Muscle of leg (tissue), 11 donors: Measurements from ENCODE around the gene CD2. TPM values are rescaled to one million over a fixed set of nuclear protein-coding genes. Genes with fewer than 3 reads are reported as not detected.

ENCODE experiments used
- DNase-seq: peaks from one replicate; pipeline ENCODE4 v3.0.0; 2013
- H3K27ac ChIP-seq: one replicate; pipeline ENCODE4 v1.5.1; 2013; ENCODE audit warnings: mild to moderate bottlenecking, low read length, control low read depth
- H3K27me3 ChIP-seq: one replicate; pipeline ENCODE4 v1.6.1; 2013; ENCODE audit warnings: low read length; ENCODE audit not compliant: control insufficient read depth, insufficient read depth
- H3K36me3 ChIP-seq: one replicate; pipeline ENCODE4 v1.6.1; 2013; ENCODE audit warnings: low read length; ENCODE audit not compliant: control insufficient read depth, insufficient read depth
- H3K4me1 ChIP-seq: one replicate; pipeline ENCODE4 v1.6.1; 2013; ENCODE audit warnings: low read length; ENCODE audit not compliant: control insufficient read depth, insufficient read depth
- H3K4me3 ChIP-seq: one replicate; pipeline ENCODE4 v1.5.1; 2013; ENCODE audit warnings: low read length, control low read depth
- H3K9me3 ChIP-seq: replicated peaks from 2 replicates; pipeline ENCODE4 v1.6.1; 2013; ENCODE audit warnings: low read depth, low read length; ENCODE audit not compliant: control insufficient read depth
- WGBS: methylation state at CpG from one replicate; pipeline ENCODE4 v1.1.5; 2013; ENCODE audit warnings: missing lambda C conversion rate; ENCODE audit not compliant: insufficient coverage; 5-methylcytosine and 5-hydroxymethylcytosine counted together
- polyA plus RNA-seq, 8 donors: library from polyadenylated mRNA; unstranded; fragments of 120-200 nt; gene quantifications; one replicate each; pipeline versions ENCODE4 v1.2.1 to v1.2.3, GENCODE V29; 2013; ENCODE audit warnings: inconsistent platforms in 1 of 8, low replicate concordance in 1 of 8; ENCODE audit not compliant: insufficient read length in 8 of 8, insufficient read depth in 1 of 8
- total RNA-seq: library from RNA; stranded (reverse); fragments of 120-200 nt; gene quantifications from one replicate; pipeline ENCODE4 v1.2.4, GENCODE V29; 2013

The CD2 gene
- total and polyA plus RNA-seq, 9 donors = 0.19 to 0.46 (median 0.31) TPM

- DNase-seq = no peak
- Histone ChIP-seq H3K27ac (no peak overlapping the region), H3K36me3 (no peaks in the 10 kb centered on the region), H3K27me3 (no peaks in the 10 kb centered on the region), H3K4me1 (peaks cover 17% of the 10 kb centered on the region), H3K4me3 (no peak overlapping the region), H3K9me3 (peaks cover 2% of the 10 kb centered on the region)
- WGBS = 90% methylated on average over 4 of the region's 4 CpGs
Measured at GRCh38 chr1:116765962-116766361, 11.7 kb downstream of the CD2 start.

- no peaks in the 10 kb centered on the region for H3K36me3 ChIP-seq
- no peaks in the 10 kb centered on the region for H3K27me3 ChIP-seq
- H3K27ac ChIP-seq = no peak overlapping the region
- H3K4me3 ChIP-seq = no peak overlapping the region
- H3K4me1 ChIP-seq = peaks cover 17% of the 10 kb centered on the region
- 100% methylated on average over 2 of the region's 13 CpGs for WGBS
- peak; percentile 62 for DNase-seq
- H3K9me3 ChIP-seq = no peaks in the 10 kb centered on the region
Measured at GRCh38 chr1:116766616-116767469, 12.6 kb downstream of the CD2 start.

GRCh38 chr1:116767782-116768382 lies 13.7 kb downstream of the CD2 start:
- 89% methylated on average over 3 of the region's 5 CpGs for WGBS
- peaks cover 13% of the 10 kb centered on the region for H3K4me1 ChIP-seq
- H3K27me3 ChIP-seq = no peaks in the 10 kb centered on the region
- no peaks in the 10 kb centered on the region for H3K9me3 ChIP-seq
- H3K27ac ChIP-seq = no peak overlapping the region
- DNase-seq = no peak
- no peaks in the 10 kb centered on the region for H3K36me3 ChIP-seq
- H3K4me3 ChIP-seq = no peak overlapping the region

GRCh38 chr1:116768416-116769103 lies 14.3 kb downstream of the CD2 start:
- H3K27ac ChIP-seq = no peak overlapping the region

DNA sequence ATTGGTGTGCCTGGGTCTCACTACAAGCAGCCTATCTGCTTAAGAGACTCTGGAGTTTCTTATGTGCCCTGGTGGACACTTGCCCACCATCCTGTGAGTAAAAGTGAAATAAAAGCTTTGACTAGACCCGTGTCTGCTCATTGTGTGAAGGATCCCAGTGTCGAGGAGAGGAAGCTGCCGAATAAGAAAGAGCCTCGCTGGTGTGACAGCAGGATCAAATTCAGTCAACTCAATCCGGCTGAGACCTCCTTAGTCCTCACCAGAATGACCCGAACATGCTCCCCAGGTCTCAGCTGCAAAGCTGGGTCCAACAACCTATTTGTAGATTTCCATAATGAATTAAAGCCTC lies 14.8 kb downstream of the CD2 start:
- H3K9me3 ChIP-seq = no peaks in the 10 kb centered on the region
- no peaks in the 10 kb centered on the region for H3K36me3 ChIP-seq
- H3K27me3 ChIP-seq = no peaks in the 10 kb centered on the region
- no peak overlapping the region for H3K4me3 ChIP-seq
- peaks cover 1% of the 10 kb centered on the region for H3K4me1 ChIP-seq
- no peak for DNase-seq
- H3K27ac ChIP-seq = no peak overlapping the region
- 50% methylated on average over 5 of the region's 6 CpGs for WGBS

More at GRCh38 chr1:116768416-116769103, 14.3 kb downstream of the CD2 start:
- H3K4me1 ChIP-seq = peaks cover 7% of the 10 kb centered on the region
- no peak for DNase-seq
- WGBS = 87% methylated on average over 13 of the region's 13 CpGs
- H3K4me3 ChIP-seq = no peak overlapping the region
- no peaks in the 10 kb centered on the region for H3K27me3 ChIP-seq
- no peaks in the 10 kb centered on the region for H3K36me3 ChIP-seq
- no peaks in the 10 kb centered on the region for H3K9me3 ChIP-seq

DNA sequence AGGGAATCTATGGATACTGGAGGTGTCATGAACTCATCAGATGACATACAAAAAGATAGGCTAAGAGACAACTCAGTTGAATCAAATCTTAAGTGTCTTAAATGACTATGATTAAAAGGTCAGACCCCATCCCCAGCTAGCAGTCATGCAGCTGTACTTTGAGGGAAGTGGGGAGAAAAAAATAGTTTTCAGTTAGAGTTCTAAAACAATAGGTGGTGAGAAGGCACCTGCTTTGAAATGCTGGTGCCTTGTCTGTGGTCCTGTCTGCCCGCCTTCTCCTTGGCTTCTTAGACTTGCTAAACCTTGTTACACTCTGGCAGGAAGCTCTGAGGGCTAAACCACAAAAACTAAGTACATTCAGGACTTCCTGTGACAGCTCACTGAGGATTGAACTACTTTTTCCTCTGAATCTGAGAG lies 15.3 kb downstream of the CD2 start:
- Histone ChIP-seq H3K4me1 (no peaks in the 10 kb centered on the region), H3K27me3 (no peaks in the 10 kb centered on the region), H3K4me3 (no peak overlapping the region), H3K27ac (no peak overlapping the region), H3K9me3 (no peaks in the 10 kb centered on the region), H3K36me3 (no peaks in the 10 kb centered on the region)
- DNase-seq = no peak
- WGBS = 88% methylated on average over 1 of the region's 1 CpG

DNA sequence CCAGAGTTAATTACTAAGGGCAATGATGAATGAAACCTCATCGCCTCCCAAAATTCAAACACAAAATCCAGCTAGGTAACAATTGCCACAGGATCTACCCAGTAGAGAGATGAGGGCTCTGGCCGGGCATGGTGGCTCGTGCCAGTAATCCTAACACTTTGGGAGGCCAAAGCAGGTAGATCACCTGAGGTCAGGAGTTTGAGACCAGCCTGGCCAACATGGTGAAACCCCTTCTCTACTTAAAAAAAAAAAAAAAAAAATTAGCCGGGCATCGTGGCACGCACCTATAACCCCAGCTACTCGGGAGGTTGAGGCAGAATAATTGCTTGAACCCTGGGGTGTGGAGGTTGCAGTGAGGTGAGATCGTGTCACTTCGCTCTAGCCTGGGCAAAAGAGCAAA lies 15.8 kb downstream of the CD2 start:
- DNase-seq = no peak
- Histone ChIP-seq H3K36me3 (no peaks in the 10 kb centered on the region), H3K4me1 (no peaks in the 10 kb centered on the region), H3K4me3 (no peak overlapping the region), H3K9me3 (no peaks in the 10 kb centered on the region), H3K27ac (no peak overlapping the region), H3K27me3 (no peaks in the 10 kb centered on the region)
- 100% methylated on average over 3 of the region's 9 CpGs for WGBS

GRCh38 chr1:116770625-116771024 lies 16.4 kb downstream of the CD2 start:
- H3K9me3 ChIP-seq = no peaks in the 10 kb centered on the region
- no peaks in the 10 kb centered on the region for H3K27me3 ChIP-seq
- H3K27ac ChIP-seq = no peak overlapping the region
- H3K4me1 ChIP-seq = no peaks in the 10 kb centered on the region
- no peak overlapping the region for H3K4me3 ChIP-seq
- DNase-seq = no peak
- WGBS = 71% methylated on average over 2 of the region's 5 CpGs
- H3K36me3 ChIP-seq = no peaks in the 10 kb centered on the region

DNA sequence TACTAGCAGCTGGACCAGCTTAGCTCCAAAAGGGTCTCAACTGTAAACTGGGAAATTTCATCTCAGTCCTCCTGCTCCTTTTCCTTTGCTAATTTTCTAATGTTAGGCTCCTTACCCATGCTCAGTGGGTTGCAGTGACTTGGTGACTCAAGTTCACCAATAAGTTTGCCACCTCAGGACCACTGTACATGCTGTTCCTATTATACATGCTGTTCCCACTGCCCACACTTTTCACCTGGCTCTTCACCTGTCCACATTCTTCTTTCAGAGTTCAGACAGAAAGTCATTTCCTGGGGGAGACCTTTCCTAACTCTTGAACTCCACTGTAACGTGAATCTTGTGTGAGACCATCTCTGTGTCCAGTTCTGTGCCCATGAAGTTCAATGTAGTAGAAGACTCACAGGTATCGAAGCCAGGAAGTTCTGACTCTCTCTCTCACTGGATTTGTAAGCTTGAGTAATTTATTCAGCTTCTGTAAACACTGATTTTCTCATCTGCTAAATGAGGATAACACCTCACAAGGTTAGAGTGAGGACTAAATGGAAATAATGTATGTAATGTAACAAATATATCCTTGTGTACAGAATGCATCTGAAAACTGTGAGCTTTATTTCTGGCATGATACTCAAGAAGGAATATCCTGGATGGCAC lies 17.9 kb downstream of the CD2 start:
- no peak for DNase-seq
- H3K27ac ChIP-seq = no peak overlapping the region
- no CpG with 5 or more reads among the region's 2 CpGs for WGBS
- no peaks in the 10 kb centered on the region for H3K27me3 ChIP-seq
- no peaks in the 10 kb centered on the region for H3K36me3 ChIP-seq
- no peak overlapping the region for H3K4me3 ChIP-seq
- no peaks in the 10 kb centered on the region for H3K9me3 ChIP-seq
- H3K4me1 ChIP-seq = no peaks in the 10 kb centered on the region

DNA sequence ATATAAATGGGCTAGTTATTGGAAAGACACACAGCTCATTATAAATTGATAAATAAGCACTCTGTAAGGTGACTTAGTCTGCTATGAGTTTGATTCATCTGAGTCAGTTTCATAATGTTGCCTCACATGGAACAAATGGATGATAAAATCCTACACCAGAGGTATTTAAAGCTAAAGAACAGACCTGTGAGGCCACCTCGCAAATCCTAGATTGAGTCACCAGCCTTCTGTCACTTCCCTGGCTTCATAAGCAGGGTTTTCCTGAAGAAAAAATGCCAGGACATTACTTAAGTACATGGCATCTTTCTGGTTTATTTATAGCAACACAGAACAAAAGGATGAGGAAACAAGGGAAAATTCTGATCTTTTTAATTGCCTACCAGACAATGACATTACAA lies 18.4 kb downstream of the CD2 start:
- 20% methylated on average over 1 of the region's 1 CpG for WGBS
- DNase-seq = no peak
- no peak overlapping the region for H3K27ac ChIP-seq
- H3K36me3 ChIP-seq = no peaks in the 10 kb centered on the region
- H3K4me3 ChIP-seq = no peak overlapping the region
- H3K27me3 ChIP-seq = no peaks in the 10 kb centered on the region
- no peaks in the 10 kb centered on the region for H3K4me1 ChIP-seq
- no peaks in the 10 kb centered on the region for H3K9me3 ChIP-seq
